HepG2 (cell line): ENCODE results near the gene MTA3. TPM values are rescaled to one million over a fixed set of nuclear protein-coding genes. Genes with fewer than 3 reads are reported as not detected.

ENCODE experiments used
- ATAC-seq: fragments of 200-7000 bp; cut with Tn5 transposase; 3 replicates; pipeline ENCODE4 v1.9.1; 2020; ENCODE audit warnings: mild to moderate bottlenecking, moderate library complexity
- BruUV-seq: library from RNA; stranded (reverse); fragments of 400-500 nt; replicated peaks from 2 replicates; lab custom pipeline; 2021; lab: Mats Ljungman, UMichigan
- CTCF ChIA-PET: fragments of 300-600 bp; formaldehyde crosslinking; extraction: SDS; loops from one replicate; lab custom pipeline; 2021; ENCODE audit warnings: low total read pairs, inconsistent platforms, low intra/inter-chr PET ratio; lab: Yijun Ruan, JAX
- POLR2A ChIA-PET: fragments of 350-600 bp; sonication (Branson Sonifier 250); formaldehyde crosslinking; loops from one replicate; lab custom pipeline; 2020; ENCODE audit warnings: antibody characterized with exemption, inconsistent platforms; lab: Yijun Ruan, JAX
- DNase-seq: peaks from one replicate; pipeline ENCODE4 v3.0.0-alpha.2; 2015; ENCODE audit warnings: low spot score
- FAIRE-seq: peaks from 3 replicates; lab custom pipeline; 2011; peaks lifted over from hg19 to GRCh38; lab: Jason Lieb, UNC
- H2AFZ ChIP-seq: one replicate; pipeline ENCODE4 v1.6.1; 2011; ENCODE audit warnings: low read length, inconsistent platforms
- H3K27ac ChIP-seq: fragments of 300-600 bp; 3 replicates; pipeline ENCODE4 v1.8.0; 2011; ENCODE audit warnings: mixed run types, mild to moderate bottlenecking, mixed read lengths, low read length, inconsistent platforms; ENCODE audit not compliant: insufficient read depth; ENCODE audit errors: extremely low read length
- H3K27me3 ChIP-seq, 2 experiments: fragments of 200-600 bp in 1 of 2; 2 replicates in 1 of 2; 3 replicates in 1 of 2; pipeline versions ENCODE4 v1.6.0 to v1.8.0; 2011; ENCODE audit warnings: low read length in 2 of 2, mild to moderate bottlenecking in 2 of 2, moderate library complexity in 2 of 2, inconsistent platforms in 1 of 2; ENCODE audit not compliant: insufficient read depth in 2 of 2, control insufficient read depth in 1 of 2
- H3K36me3 ChIP-seq, 2 experiments: fragments of 200-600 bp in 1 of 2; replicated peaks in 1 of 2; 2 replicates in 1 of 2; 3 replicates in 1 of 2; pipeline versions ENCODE4 v1.5.1 to v1.8.0; 2011; ENCODE audit warnings: low read length in 2 of 2, inconsistent platforms in 1 of 2; ENCODE audit not compliant: insufficient read depth in 2 of 2, control insufficient read depth in 1 of 2
- H3K4me1 ChIP-seq: 2 replicates; pipeline ENCODE4 v1.5.1; 2012; ENCODE audit warnings: low read length, inconsistent platforms; ENCODE audit not compliant: insufficient read depth
- H3K4me2 ChIP-seq: 2 replicates; pipeline ENCODE4 v1.6.0; 2011; ENCODE audit warnings: low read depth, low read length, inconsistent platforms
- H3K4me3 ChIP-seq, 3 experiments: fragments of 200-600 bp in 1 of 3; sonication (generic), shearing (Covaris generic) in 1 of 3; replicated peaks in 1 of 3; 2 replicates each; pipeline ENCODE4 v1.5.1; 2011 to 2016; ENCODE audit warnings: low read length in 3 of 3, inconsistent platforms in 2 of 3, low read depth in 2 of 3, mild to moderate bottlenecking in 2 of 3, control low read depth in 1 of 3, mixed read lengths in 1 of 3; ENCODE audit not compliant: insufficient read depth in 1 of 3
- H3K79me2 ChIP-seq: one replicate; pipeline ENCODE4 v1.6.1; 2011; ENCODE audit warnings: low read length, inconsistent platforms; ENCODE audit not compliant: insufficient read depth
- H3K9ac ChIP-seq: 2 replicates; pipeline ENCODE4 v1.6.0; 2011; ENCODE audit warnings: mild to moderate bottlenecking, low read depth, low read length, inconsistent platforms; ENCODE audit not compliant: insufficient read depth
- H3K9me3 ChIP-seq: 2 replicates; pipeline ENCODE4 v1.5.1; 2012; ENCODE audit warnings: mild to moderate bottlenecking, low read length
- H4K20me1 ChIP-seq: 2 replicates; pipeline ENCODE4 v1.6.0; 2011; ENCODE audit warnings: inconsistent platforms, mild to moderate bottlenecking, low read length, moderate library complexity; ENCODE audit not compliant: insufficient read depth
- CENPT ChIP-seq: sonication (generic); formaldehyde crosslinking; IDR thresholded peaks from 2 replicates; pipeline ENCODE4 v1.8.0; 2022; ENCODE audit warnings: low read depth, mild to moderate bottlenecking, moderate library complexity, missing genetic modification reagents
- FIP1L1 ChIP-seq: fragments of 200-400 bp; formaldehyde crosslinking; IDR thresholded peaks from 2 replicates; pipeline ENCODE4 v1.6.1; 2018; ENCODE audit warnings: low read depth, mild to moderate bottlenecking, low read length, moderate library complexity, borderline replicate concordance; ENCODE audit not compliant: insufficient read depth
- KAT7 ChIP-seq: IDR thresholded peaks from 2 replicates; pipeline ENCODE4 v1.6.1; 2018; ENCODE audit warnings: borderline replicate concordance, missing compliant biosample characterization
- ZBED4 ChIP-seq: sonication (generic); formaldehyde crosslinking; IDR thresholded peaks from 2 replicates; pipeline ENCODE4 v1.4.0; 2020; ENCODE audit warnings: missing genetic modification reagents, borderline replicate concordance
- ZFY ChIP-seq: sonication (generic); formaldehyde crosslinking; IDR thresholded peaks from 2 replicates; pipeline ENCODE4 v1.4.0; 2020; ENCODE audit warnings: missing genetic modification reagents
- ZNF10 ChIP-seq: sonication (generic); formaldehyde crosslinking; IDR thresholded peaks from 2 replicates; pipeline ENCODE4 v1.4.0; 2020; ENCODE audit warnings: mild to moderate bottlenecking, low read depth, missing genetic modification reagents, borderline replicate concordance
- ZNF777 ChIP-seq: sonication (generic); formaldehyde crosslinking; IDR thresholded peaks from 2 replicates; pipeline ENCODE4 v1.4.0; 2020; ENCODE audit warnings: missing genetic modification reagents
- WGBS: methylation state at CpG from one replicate; pipeline ENCODE4 v1.1.6; 2017; ENCODE audit warnings: low lambda C conversion rate; 5-methylcytosine and 5-hydroxymethylcytosine counted together
- in situ Hi-C: cut with HindIII; loops from 2 replicates; pipeline ENCODE4 v1.10.0; 2017; ENCODE audit warnings: low pct_unique_long_range_greater_than_20kb; ENCODE audit not compliant: extremely low pct_ligation_motif_present
- intact Hi-C: fragments of 100-400 bp; cut with micrococcal nuclease; formaldehyde crosslinking; loops from one replicate; pipeline ENCODE4 v1.10.0; 2022; ENCODE audit not compliant: unreplicated experiment
- polyA plus RNA-seq, 8 experiments: library from polyadenylated mRNA; depleted of rRNA in 3 of 8; stranded (reverse) in 7 of 8; unstranded in 1 of 8; fragments of >200 nt; fragmentation: Illumina TruSeq in 4 of 8; extraction: Trizol in 4 of 8; gene quantifications; 2 replicates each; pipeline versions ENCODE4 v1.2.1 to v1.2.3, GENCODE V29; 2011 to 2016; ENCODE audit warnings: low read depth in 4 of 8, missing spikeins in 1 of 8, mixed read lengths in 1 of 8; ENCODE audit not compliant: insufficient read depth in 1 of 8
- total RNA-seq, 5 experiments: library from RNA; depleted of rRNA; stranded (reverse); fragments of >200 nt; fragmentation: Illumina TruSeq; extraction: Trizol; gene quantifications; 2 replicates each; pipeline ENCODE4 v1.2.3, GENCODE V29; 2016; ENCODE audit warnings: low read depth in 1 of 5
- TF ChIP-seq, protein P1 (sequence below): sonication (generic); formaldehyde crosslinking; IDR thresholded peaks from 2 replicates; pipeline ENCODE4 v1.4.0; 2020; ENCODE audit warnings: missing genetic modification reagents

Gene MTA3
- total and polyA plus RNA-seq, 2 of the 13 experiments (the other 11 are each of a cell fraction or from before 2014, with no cell fraction given): 48.8 to 77.8 TPM

DNA sequence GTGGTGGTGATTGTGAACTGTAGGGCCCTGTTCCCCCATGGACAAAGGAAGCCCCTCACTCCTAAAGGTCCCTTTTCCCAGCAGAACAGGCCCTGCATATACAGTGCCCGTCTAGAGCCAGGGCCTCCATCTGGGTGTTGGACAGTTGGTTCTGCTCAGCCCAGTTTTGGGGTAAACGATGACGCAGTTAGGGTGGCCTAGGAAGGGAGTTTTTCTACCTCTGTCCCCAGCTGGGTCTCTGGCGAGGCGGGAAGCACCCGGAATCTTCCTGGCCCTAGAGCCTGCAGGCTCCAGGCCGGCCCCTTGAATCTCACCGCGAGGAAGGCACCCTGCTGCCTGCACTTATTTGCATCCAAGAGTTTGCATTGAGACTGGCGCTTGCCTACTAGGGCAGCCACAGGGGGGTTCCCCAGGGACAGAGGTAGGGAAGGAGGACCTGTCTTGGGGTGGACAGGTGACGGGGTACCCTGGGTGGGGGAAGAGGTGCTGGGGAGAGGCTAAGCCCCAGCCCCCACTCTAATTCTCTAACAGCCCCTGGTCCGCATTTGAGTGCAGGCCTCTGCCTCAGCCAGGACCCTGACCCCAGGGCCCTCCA is 529 bp upstream of the MTA3 start (continued):
- TF ChIP-seq ZFY (CRISPR knock-in tag) (peak; percentile 67), ZBED4 (CRISPR knock-in tag) (0 out of 2 replicates have a peak, but pooled peaks have one; percentile 37), ZNF777 (peak; percentile 68), ZNF10 (CRISPR knock-in tag) (no peak)
- TF ChIP-seq, all 625 proteins: peak for 119

GRCh38 chr2:42569116-42569711 is 782 bp downstream of the MTA3 start:
- H3K9ac ChIP-seq: peak overlapping the region; percentile 81
- H3K4me1 ChIP-seq: peaks cover 54% of the 10 kb centered on the region
- no TSS peak for BruUV-seq
- H3K4me3 ChIP-seq: peak overlapping the region; percentile 74 to 95 (median 75)
- peak overlapping the region; percentile 77 for H3K27ac ChIP-seq
- ATAC-seq (peak; percentile 25), DNase-seq (peak; percentile 38), FAIRE-seq (peak; percentile 12)
- CTCF ChIA-PET: no interaction called here
- no peaks in the 10 kb centered on the region for H3K9me3 ChIP-seq
- H3K27me3 ChIP-seq: no peaks in the 10 kb centered on the region; a peak in 1 of 5 replicates
- peaks cover 0 to 4% of the 10 kb centered on the region in 2 experiments; a peak in 2 of 5 replicates for H3K36me3 ChIP-seq
- intact Hi-C loops (loop anchor here (2.0 kb wide), 1 partner anchor 94 kb away; no protein-coding TSS in a partner anchor), in situ Hi-C loops (no loop called here)
- no peak overlapping the region for H2AFZ ChIP-seq
- 1% methylated on average over 14 of the region's 20 CpGs for WGBS
- POLR2A ChIA-PET: interaction anchor here (0.6 to 1.1 kb wide), 9 partner anchors 8 to 70 kb away, joined by 3 to 6 read pairs (median 3); no protein-coding TSS in a partner anchor
- H4K20me1 ChIP-seq: no peaks in the 10 kb centered on the region
- peak overlapping the region; percentile 82 for H3K4me2 ChIP-seq
- H3K79me2 ChIP-seq: peaks cover 25% of the 10 kb centered on the region
- TF ChIP-seq, protein P1, sequence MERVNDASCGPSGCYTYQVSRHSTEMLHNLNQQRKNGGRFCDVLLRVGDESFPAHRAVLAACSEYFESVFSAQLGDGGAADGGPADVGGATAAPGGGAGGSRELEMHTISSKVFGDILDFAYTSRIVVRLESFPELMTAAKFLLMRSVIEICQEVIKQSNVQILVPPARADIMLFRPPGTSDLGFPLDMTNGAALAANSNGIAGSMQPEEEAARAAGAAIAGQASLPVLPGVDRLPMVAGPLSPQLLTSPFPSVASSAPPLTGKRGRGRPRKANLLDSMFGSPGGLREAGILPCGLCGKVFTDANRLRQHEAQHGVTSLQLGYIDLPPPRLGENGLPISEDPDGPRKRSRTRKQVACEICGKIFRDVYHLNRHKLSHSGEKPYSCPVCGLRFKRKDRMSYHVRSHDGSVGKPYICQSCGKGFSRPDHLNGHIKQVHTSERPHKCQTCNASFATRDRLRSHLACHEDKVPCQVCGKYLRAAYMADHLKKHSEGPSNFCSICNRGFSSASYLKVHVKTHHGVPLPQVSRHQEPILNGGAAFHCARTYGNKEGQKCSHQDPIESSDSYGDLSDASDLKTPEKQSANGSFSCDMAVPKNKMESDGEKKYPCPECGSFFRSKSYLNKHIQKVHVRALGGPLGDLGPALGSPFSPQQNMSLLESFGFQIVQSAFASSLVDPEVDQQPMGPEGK: peak; percentile 58
- TF ChIP-seq KAT7 (CRISPR knock-in tag) (0 out of 2 replicates have a peak, but pooled peaks have one; percentile 4), CENPT (CRISPR knock-in tag) (no peak), FIP1L1 (no peak)
